Measurements from ENCODE around the gene GAS7.

GRCh38 chr17:10046786-10047785, 151.3 kb downstream of the GAS7 start:
- TF ChIP-seq POLR2A (IDR thresholded peaks at IDR 0.05; ENCODE audit: low read length) (no peak), GATA1 (IDR thresholded peaks at IDR 0.05; ENCODE audit: low read depth, low read length) (no peak)
